Esophagus muscularis mucosa (tissue), 3 donors: ENCODE measurements around the gene NCKAP5.

Source experiments
- CTCF ChIP-seq, 3 experiments: fragments of 200-600 bp in 2 of 3; fragments of 450-650 bp in 1 of 3; sonication (generic) in 2 of 3; IDR thresholded peaks; one replicate each; pipeline ENCODE4 v1.5.1; 2017 to 2019; ENCODE audit warnings: antibody characterized with exemption in 3 of 3, mild to moderate bottlenecking in 2 of 3, moderate library complexity in 1 of 3
- POLR2A ChIP-seq: fragments of 450-650 bp; IDR thresholded peaks from one replicate; pipeline ENCODE4 v1.6.1; 2017; ENCODE audit warnings: antibody characterized with exemption, moderate library complexity, mild to moderate bottlenecking, low read depth

DNA sequence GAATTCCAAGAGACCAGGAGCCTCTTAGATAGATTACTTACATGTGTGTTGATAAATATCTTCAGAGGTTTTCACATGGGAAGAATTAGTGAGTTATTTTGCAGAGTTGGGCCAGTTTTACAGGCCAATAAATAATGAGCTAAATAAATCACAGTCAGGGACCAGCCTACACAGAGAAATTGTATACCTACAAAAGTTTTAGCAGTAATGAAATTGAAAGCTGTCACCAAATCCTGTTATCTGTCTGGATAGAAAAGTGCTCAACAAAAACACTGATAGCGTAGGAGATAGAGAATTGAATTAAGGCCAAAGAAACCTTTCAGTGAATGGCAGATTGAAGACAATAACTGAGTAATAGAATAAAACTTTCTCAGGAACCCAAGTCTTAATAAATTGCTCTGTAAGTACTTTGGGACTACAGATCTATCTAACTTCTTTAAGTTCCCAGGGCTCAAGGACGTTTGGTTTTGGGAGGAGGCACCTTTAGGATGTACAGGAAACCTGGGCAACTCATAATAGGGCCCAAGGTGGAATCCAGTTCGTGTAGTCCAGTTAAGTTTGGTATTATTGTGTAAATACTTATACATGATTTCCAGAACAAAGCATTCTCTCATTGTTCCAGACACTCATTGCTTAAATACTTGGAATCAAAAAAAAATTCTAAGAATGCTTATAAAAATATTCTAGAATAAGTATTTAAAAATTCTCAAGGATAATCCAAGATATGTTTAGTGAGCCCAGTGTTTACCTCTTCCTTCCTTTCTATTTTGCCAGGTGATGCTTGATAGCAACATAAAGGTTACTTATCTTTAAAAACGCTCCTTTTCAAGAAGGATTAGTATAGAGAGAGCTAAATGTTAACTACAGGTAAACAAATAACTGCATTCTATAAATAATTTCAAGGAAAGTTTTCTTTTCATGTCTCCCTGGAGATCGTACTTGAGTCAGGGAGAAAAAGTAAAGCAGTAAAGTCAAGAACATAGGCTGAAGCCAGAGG is 134.5 kb downstream of the NCKAP5 start:
- no peak for TF ChIP-seq POLR2A
- TF ChIP-seq CTCF (IDR thresholded peaks at IDR 0.05), result no peak
